Measurements from ENCODE around the gene TK2.

DNA sequence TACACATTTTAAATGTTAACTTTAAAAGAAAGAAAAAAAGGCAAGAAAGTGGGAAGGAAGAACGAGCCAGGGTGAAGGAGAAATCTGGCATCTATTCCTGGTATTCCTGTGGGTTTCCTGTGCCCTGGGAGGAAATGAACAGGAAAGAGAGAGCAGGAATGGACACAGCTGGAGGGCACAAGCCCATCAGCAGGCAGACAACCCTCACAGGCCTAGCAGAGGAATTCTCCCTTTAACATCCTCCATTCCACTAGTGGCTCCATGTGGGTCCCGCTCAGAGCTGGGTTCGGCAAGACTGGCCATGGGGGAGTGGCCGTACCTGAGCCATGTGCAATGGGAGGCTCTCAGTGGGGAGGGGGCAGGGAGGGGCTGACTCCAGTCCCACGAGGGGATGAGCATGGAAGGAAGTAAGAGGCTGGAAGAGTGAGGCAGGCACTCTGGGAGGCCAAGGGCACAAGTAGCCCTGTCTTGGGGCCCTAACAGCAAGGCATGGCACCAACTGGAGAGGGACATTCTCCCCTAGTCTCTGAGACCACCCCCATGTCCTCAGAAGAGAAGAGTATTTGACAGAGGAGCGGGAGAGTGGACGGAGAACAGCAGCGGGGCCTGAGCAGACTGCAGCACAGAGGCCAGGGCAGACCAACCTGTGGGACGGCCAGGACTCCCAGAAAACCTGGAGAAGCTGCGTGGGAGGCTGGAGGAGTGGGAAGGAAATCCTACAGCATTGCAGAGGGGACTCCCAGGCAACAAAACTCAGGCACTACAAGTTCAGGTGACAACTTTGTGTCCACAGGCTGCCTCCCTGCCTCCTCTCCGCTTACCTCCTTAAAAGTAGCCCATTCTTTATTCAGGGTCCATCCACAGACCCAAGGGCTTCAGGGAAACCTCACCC, 30.2 kb downstream of the TK2 start:
- TF ChIP-seq POLR2AphosphoS5 (IDR thresholded peaks at IDR 0.05) (no peak), POLR2A (IDR thresholded peaks at IDR 0.05) (no peak)
- TF ChIP-seq, protein P1, sequence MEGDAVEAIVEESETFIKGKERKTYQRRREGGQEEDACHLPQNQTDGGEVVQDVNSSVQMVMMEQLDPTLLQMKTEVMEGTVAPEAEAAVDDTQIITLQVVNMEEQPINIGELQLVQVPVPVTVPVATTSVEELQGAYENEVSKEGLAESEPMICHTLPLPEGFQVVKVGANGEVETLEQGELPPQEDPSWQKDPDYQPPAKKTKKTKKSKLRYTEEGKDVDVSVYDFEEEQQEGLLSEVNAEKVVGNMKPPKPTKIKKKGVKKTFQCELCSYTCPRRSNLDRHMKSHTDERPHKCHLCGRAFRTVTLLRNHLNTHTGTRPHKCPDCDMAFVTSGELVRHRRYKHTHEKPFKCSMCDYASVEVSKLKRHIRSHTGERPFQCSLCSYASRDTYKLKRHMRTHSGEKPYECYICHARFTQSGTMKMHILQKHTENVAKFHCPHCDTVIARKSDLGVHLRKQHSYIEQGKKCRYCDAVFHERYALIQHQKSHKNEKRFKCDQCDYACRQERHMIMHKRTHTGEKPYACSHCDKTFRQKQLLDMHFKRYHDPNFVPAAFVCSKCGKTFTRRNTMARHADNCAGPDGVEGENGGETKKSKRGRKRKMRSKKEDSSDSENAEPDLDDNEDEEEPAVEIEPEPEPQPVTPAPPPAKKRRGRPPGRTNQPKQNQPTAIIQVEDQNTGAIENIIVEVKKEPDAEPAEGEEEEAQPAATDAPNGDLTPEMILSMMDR (IDR thresholded peaks at IDR 0.05): no peak

All from breast epithelium (tissue), 3 donors.